GM19351 (cell line): Measurements from ENCODE around the gene NMNAT1.
"Not testable (repeated sequence)": the region's sequence is repeated elsewhere in the genome, so short reads cannot be mapped to it uniquely, and the experiment has no call there.

ENCODE experiments used
- ATAC-seq: cut with Tn5 transposase; IDR thresholded peaks from one replicate; pipeline ENCODE4 v1.9.1; 2021; ENCODE audit warnings: mild to moderate bottlenecking, moderate library complexity; ENCODE audit not compliant: unreplicated experiment

Gene NMNAT1

DNA sequence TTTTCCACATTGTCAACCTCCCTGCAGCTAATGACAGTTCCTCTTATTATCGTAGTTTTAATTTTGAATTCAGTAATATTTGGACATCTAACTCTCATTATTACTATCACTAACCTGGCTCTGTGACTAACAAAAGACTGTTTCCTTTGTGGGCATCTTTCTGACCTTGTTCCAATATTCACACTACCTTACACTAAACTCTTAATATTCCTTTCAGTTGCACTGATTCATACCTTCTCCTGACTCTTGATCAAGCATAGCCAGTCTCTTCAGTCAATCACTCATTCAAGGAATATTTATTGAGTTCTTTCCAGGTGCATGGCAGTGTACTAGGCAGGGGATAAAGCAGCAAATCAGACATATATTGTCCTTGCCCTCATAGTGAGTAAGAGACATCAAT, 25.4 kb upstream of the NMNAT1 start:
- no peak for ATAC-seq

DNA sequence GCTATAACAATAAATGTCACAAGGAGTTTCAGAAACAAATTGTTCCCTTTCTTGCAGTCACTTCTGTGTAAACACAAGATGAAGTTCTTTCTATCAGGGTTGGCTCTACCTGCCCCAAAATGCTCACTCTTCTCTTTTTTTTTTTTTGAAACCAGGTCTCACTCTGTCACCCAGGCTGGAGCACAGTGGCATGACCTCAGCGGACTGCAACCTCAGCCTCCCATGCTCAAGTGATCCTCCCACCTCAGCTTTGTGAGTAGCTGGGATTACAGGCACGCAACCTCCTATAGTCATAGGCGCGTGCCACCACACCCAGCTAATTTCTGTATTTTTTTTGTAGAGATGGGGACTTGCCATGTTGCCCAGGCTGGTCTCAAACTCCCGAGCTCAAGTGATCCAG, 22.7 kb upstream of the NMNAT1 start:
- ATAC-seq: no peak

DNA sequence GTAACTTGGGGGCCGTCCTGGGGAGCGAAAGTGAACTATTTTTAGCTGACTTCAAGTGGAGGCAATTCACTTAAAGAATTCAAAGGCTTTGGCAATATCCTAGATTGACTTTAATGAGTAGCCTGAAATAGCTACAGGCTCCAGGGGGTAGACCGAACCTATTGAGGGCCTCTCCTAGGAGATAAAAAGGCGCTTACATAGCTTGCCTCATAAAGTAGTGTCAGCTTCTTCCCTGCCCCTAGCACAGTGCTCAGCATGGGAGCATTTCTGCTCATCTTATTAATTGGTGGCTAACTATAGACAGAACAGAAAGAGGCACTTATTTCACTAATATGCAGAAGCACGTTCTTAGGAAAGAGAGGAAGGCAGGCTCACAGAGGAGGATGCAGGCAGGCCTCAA, 20.9 kb upstream of the NMNAT1 start:
- no peak for ATAC-seq

GRCh38 chr1:9927259-9927658, 16.0 kb upstream of the NMNAT1 start:
- no peak for ATAC-seq

DNA sequence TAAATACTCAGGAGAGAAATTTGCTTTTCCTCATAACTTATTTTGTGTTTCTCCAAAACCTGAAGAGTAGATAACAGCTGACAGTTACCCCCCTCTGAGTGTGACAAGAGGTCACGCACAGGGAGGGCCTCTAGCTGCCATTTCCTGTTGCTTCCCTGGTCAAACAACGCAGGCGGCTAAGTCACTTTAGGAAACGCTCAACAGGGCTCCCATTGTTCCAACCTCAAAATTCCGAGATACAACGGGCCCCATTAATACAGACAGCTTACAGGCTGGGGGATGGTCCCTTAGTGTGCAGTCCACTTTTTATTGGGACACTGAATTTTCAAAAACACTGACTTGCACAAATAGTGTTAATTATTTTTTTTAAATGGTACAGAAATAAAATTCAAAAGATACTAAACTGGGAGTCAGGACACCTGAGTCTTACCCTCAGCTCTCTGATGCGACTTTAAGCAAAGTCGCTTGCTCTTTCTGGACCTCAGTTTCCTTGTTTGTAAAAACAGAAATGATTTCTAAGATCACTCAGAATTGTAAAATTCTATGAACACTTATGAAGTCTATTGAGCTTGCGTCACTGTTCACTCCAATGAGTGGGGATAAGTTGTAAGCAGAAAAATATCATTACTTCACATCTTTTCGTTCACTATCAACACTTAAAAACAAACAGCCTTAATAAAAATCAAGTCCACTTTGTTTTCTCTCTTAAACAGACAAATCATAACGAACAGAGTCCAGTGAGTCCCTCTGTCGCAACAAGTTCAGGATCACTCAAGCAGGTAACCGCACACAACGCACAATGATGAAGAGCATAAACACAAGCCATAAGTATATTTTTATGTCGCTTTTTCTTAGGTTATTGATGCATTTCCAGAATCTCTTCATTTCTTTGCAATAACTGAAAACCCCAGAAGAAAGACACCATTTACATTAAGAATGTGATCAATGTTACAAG, 13.6 kb upstream of the NMNAT1 start:
- ATAC-seq: no peak

- ATAC-seq: peak; percentile 11
Measured at GRCh38 chr1:9942399-9942938, 806 bp upstream of the NMNAT1 start.

DNA sequence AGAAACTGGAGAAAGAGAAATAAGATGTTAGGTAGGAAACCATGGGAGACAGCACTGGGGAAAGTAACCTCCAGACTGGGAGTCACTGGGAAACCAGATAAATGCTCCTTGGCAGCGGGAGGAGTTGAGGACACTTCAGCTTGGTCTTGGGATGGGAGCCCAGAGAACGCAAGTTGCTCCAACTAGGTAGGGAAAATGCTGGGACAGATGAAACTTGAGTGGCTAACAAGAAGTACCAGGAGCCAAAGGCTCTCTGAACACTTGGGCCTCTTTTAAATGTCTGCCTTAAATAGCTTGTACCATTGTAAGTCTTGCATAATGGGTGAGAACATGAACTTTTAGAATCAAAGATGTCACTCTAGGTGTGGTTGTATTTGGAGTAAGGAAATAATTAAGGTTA, 3.0 kb downstream of the NMNAT1 start:
- no peak for ATAC-seq

- ATAC-seq: no peak
Measured at GRCh38 chr1:9957726-9958125, 14.5 kb downstream of the NMNAT1 start.

DNA sequence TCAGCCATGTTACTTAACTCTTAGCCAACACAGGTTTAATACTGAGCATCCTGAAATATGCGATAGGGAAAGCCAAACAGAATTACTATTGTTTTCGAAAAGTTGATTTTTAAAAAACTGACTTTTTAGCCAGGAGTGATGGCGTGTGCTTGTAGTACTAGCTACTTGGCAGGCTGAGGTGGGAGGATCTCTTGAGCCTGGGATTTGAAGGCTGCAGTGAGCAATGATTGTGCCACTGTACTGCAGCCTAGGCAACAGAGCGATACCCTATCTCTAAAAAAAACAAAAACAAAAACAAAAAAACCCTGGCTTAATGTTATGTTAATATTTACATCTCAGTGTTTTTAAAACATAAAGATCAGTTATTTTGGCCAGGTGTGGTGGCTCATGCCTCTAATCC, 16.7 kb downstream of the NMNAT1 start:
- no peak for ATAC-seq

DNA sequence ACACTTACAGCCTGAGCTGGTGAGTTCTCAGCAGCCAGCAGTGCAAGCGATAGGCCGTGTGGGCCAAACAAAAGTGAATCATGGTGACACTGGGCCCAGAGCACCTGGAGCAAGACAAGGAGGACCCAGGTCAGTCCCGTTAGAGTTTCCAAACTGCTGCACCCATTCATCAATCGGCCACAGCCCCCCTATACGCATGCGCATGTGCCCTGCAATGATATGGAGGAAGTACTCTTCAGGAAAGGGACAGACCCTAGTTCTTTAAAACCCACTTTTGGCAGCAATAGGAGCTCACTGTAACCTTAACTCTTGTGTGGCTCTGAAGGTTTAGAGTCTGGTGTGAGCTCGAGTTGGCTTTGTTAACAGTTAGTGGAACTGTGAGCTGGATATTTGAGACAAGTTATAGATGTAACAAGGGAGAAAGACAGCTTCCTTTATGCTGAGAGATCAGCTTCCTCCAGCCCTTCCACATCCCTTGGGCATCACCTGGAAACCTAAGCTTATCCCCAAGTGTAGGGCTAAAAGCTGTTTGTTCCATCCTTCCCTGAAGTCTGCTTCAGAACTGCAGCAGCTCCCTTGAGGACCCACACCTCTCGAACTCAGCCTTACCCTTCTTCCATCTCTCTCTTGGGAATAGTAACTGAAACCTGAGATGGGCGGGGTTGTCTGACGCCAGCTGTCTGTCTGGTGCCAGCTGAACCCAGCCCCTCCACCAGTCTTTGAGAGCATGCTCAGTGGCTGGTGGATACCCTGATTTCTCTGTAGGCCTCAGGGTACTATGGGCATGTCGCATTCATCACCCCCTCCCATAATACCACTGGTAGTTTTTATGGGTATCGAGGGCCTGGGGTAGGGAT, 17.7 kb downstream of the NMNAT1 start:
- no peak for ATAC-seq

DNA sequence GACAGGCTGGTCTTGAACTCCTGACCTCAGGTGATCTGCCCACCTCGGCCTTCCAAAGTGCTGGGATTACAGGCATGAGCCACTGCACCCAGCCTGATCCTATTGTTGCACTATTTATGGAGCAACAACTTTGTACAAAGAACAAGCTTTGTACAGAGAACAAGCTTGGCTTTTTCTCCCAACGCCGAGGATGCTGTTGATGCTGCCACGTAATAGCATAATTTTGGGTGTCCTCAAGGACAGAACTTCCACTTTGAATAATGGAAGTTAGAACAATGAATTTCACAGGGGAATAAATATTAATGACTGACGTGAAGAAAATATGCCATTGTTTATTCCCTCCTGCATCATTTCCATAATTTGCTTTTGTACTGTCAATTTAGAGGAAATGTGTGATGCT, 41.0 kb downstream of the NMNAT1 start:
- ATAC-seq: no peak

GRCh38 chr1:9985001-9985400, 41.7 kb downstream of the NMNAT1 start:
- ATAC-seq: no peak

DNA sequence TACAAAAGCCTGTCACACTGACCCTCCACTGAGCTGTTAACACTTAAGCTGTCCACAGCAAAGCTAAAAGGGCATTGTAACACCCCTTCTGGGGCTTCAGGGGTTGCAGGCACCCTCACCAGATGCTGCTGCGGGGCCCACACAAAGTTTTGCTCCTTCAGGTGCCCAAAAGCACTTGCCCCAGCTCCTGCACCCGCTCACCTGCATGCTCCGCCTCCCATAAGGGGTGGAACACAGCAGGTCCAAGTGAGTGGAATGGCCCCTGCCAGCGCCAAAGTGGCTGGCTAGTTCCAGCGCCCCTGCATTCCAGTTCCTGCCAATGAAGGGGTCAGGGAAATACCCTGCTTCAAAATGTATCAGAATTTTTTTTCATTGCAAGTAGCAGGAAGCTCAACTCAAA, 46.5 kb downstream of the NMNAT1 start:
- ATAC-seq: no peak

GRCh38 chr1:9990944-9991343, 47.7 kb downstream of the NMNAT1 start:
- no peak for ATAC-seq

GRCh38 chr1:9992910-9993309, 49.6 kb downstream of the NMNAT1 start:
- no peak for ATAC-seq

DNA sequence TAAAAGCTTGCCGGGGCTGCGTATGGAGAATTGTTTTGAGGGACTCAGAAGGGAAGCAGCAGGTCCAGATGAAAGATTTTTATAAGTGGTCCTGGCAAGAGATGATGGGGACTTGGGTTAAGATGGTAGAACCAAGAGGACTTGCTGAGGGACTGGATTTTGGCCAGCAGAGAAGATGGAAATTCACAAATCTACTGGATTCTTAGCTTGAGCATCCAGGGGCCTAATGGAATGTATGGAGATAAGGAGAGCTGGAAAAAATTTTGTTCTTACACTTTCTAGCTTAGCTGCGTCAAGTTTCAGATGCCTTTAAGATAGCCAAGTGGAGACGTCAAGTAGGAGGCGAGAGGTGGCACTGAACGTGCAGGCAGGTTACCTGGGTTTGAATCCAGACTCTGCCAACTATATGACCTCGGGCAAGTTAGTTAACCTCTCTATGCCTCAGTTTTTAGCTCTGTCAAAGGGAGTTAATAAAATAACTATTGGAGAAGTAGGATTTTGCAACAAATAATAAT, 50.3 kb downstream of the NMNAT1 start:
- no peak for ATAC-seq

- no peak for ATAC-seq
Measured at GRCh38 chr1:9996624-9997582, 53.6 kb downstream of the NMNAT1 start, which contains the start of gene RBP7. Gene RBP7 (plus strand): TSS chr1:9997228. CDS start chr1:9997259, 31 bp downstream.

- no peak for ATAC-seq
Measured at GRCh38 chr1:10001016-10001665, 57.9 kb downstream of the NMNAT1 start.

DNA sequence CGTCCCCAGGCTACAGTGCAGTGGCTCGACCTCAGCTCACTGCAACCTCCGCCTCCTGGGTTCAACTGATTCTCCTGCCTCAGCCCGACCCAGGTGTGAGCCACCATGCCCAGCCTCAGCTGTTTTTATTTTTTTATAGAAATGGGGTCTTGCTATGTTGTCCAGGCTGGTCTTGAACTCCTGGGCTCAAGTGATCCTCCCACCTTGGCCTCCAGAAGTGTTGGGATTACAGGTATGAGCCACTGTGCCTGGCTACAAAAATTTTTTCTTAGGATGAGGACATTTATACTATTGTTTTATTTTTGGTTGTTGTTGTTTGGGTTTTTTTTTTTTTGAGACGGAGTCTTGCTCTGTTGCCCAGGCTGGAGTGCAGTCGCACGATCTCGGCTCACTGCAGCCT, 62.0 kb downstream of the NMNAT1 start:
- not testable (repeated sequence) for ATAC-seq

DNA sequence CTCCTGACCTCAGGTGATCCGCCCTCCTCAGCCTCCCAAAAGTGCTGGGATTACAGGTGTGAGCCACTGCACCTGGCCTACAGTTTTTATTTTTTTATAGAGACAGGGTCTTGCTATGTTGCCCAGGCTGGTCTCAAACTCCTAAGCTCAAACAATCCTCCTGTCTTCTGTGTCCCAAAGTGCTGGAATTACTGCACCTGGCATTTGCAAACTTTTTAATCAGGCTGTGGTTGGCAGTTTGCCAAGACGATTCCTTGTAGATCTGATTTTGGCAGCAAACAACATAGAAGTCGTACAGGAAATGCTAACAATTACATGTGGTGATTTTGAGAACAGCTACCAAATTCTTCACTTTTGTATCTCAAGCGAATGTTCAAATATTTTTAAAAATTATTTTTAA, 63.9 kb downstream of the NMNAT1 start:
- ATAC-seq: no peak
